SK-N-SH (cell line): ENCODE data around the gene TMEM213. TPM values are rescaled to one million over a fixed set of nuclear protein-coding genes. Genes with fewer than 3 reads are reported as not detected.

ENCODE experiments used
- CTCF ChIA-PET: fragments of 300-600, 350-600 bp; formaldehyde crosslinking; extraction: SDS; loops from one replicate; lab custom pipeline; 2021; lab: Yijun Ruan, JAX
- POLR2A ChIA-PET: fragments of 350-600 bp; sonication (Branson Sonifier 250); formaldehyde crosslinking; extraction: SDS; loops from one replicate; lab custom pipeline; 2020; ENCODE audit warnings: antibody characterized with exemption, inconsistent platforms; lab: Yijun Ruan, JAX
- DNase-seq: peaks from one replicate; pipeline ENCODE4 v3.0.0; 2012
- H2AFZ ChIP-seq: fragments of 200-600 bp; sonication (generic); 2 replicates; pipeline ENCODE4 v1.8.1; 2016; ENCODE audit warnings: antibody characterized with exemption, mild to moderate bottlenecking, low read depth
- H3F3A ChIP-seq: fragments of 200-600 bp; sonication (generic); replicated peaks from 2 replicates; pipeline ENCODE3; 2016; ENCODE audit warnings: antibody characterized with exemption, mild to moderate bottlenecking; ENCODE audit not compliant: insufficient read depth
- H3K27ac ChIP-seq, 2 experiments: fragments of 200-500 bp in 1 of 2; fragments of 200-600 bp in 1 of 2; sonication (Bioruptor generic) in 1 of 2; sonication (generic), shearing (Covaris generic) in 1 of 2; 2 replicates each; pipeline versions ENCODE4 v1.5.1 to v1.6.1; 2014 to 2016; ENCODE audit warnings: low read depth in 2 of 2, inconsistent platforms in 1 of 2, low read length in 1 of 2, mild to moderate bottlenecking in 1 of 2, mixed read lengths in 1 of 2
- H3K27me3 ChIP-seq: fragments of 200-600 bp; sonication (generic), shearing (Covaris generic); 2 replicates; pipeline ENCODE4 v1.6.1; 2016; ENCODE audit warnings: mixed run types; ENCODE audit not compliant: insufficient read depth
- H3K36me3 ChIP-seq, 2 experiments: fragments of 200-500 bp in 1 of 2; fragments of 200-600 bp in 1 of 2; sonication (Bioruptor generic) in 1 of 2; sonication (generic) in 1 of 2; replicated peaks in 1 of 2; 2 replicates each; pipeline versions ENCODE3 to v1.5.1; 2014 to 2016; ENCODE audit warnings: low read length in 1 of 2, mild to moderate bottlenecking in 1 of 2; ENCODE audit not compliant: insufficient read depth in 2 of 2, control insufficient read depth in 1 of 2
- H3K4me1 ChIP-seq, 2 experiments: fragments of 200-500 bp in 1 of 2; fragments of 200-600 bp in 1 of 2; sonication (Bioruptor generic) in 1 of 2; sonication (generic), shearing (Covaris generic) in 1 of 2; 2 replicates each; pipeline versions ENCODE4 v1.5.1 to v1.6.1; 2014 to 2016; ENCODE audit warnings: low read depth in 1 of 2, low read length in 1 of 2, mixed run types in 1 of 2; ENCODE audit not compliant: insufficient read depth in 2 of 2, control insufficient read depth in 1 of 2
- H3K4me2 ChIP-seq: fragments of 200-600 bp; sonication (generic), shearing (Covaris generic); 2 replicates; pipeline ENCODE4 v1.6.1; 2017; ENCODE audit warnings: mixed run types
- H3K4me3 ChIP-seq, 2 experiments: fragments of 200-500 bp in 1 of 2; fragments of 200-600 bp in 1 of 2; sonication (Bioruptor generic) in 1 of 2; sonication (generic), shearing (Covaris generic) in 1 of 2; 2 replicates each; pipeline versions ENCODE4 v1.5.1 to v1.8.1; 2014 to 2016; ENCODE audit warnings: low read depth in 2 of 2, inconsistent platforms in 1 of 2, low read length in 1 of 2, mild to moderate bottlenecking in 1 of 2, mixed read lengths in 1 of 2, moderate library complexity in 1 of 2
- H3K79me2 ChIP-seq: fragments of 200-600 bp; sonication (generic); 2 replicates; pipeline ENCODE4 v1.8.1; 2017; ENCODE audit warnings: mild to moderate bottlenecking; ENCODE audit not compliant: insufficient read depth
- H3K9ac ChIP-seq: fragments of 200-600 bp; sonication (generic); 2 replicates; pipeline ENCODE4 v1.6.1; 2017; ENCODE audit warnings: mixed run types
- H3K9me2 ChIP-seq: fragments of 200-600 bp; sonication (generic); 2 replicates; pipeline ENCODE4 v1.6.1; 2017; ENCODE audit warnings: mixed run types
- H3K9me3 ChIP-seq: fragments of 200-600 bp; sonication (generic); 2 replicates; pipeline ENCODE4 v1.6.1; 2017; ENCODE audit warnings: mixed run types, mild to moderate bottlenecking, moderate library complexity
- H4K20me1 ChIP-seq: fragments of 200-600 bp; sonication (generic); 2 replicates; pipeline ENCODE4 v1.6.1; 2017; ENCODE audit warnings: mild to moderate bottlenecking, mixed run types; ENCODE audit not compliant: insufficient read depth
- CHD2 ChIP-seq: fragments of 150-350 bp; IDR thresholded peaks from 2 replicates; pipeline ENCODE4 v1.6.1; 2018; ENCODE audit warnings: low read length; ENCODE audit not compliant: partially characterized antibody
- EP300 ChIP-seq, 2 experiments: IDR thresholded peaks; 2 replicates each; pipeline versions ENCODE4 v1.4.0 to v1.6.1; 2012; ENCODE audit warnings: borderline replicate concordance in 1 of 2, low read depth in 1 of 2, low read length in 1 of 2
- FOXJ3 ChIP-seq: sonication (generic); formaldehyde crosslinking; IDR thresholded peaks from 2 replicates; pipeline ENCODE4 v1.5.1; 2020; ENCODE audit warnings: mild to moderate bottlenecking, missing genetic modification reagents
- JUND ChIP-seq: IDR thresholded peaks from 2 replicates; pipeline ENCODE4 v1.4.0; 2012
- RCOR1 ChIP-seq: fragments of 150-350 bp; IDR thresholded peaks from 2 replicates; pipeline ENCODE4 v1.6.1; 2017; ENCODE audit warnings: antibody characterized with exemption, low read length
- REST ChIP-seq: IDR thresholded peaks from 2 replicates; pipeline ENCODE4 v1.6.1; 2012; ENCODE audit warnings: mild to moderate bottlenecking, low read depth, low read length, moderate library complexity
- RFX5 ChIP-seq: IDR thresholded peaks from 2 replicates; pipeline ENCODE4 v1.6.1; 2012; ENCODE audit warnings: mild to moderate bottlenecking, improper control_type of control experiment, low read length
- RXRA ChIP-seq: IDR thresholded peaks from 2 replicates; pipeline ENCODE4 v1.4.0; 2012; ENCODE audit warnings: low read depth, mild to moderate bottlenecking, borderline replicate concordance
- SIN3A ChIP-seq: IDR thresholded peaks from 2 replicates; pipeline ENCODE4 v1.6.1; 2012; ENCODE audit warnings: low read depth, mild to moderate bottlenecking, low read length, moderate library complexity, borderline replicate concordance
- TCF12 ChIP-seq: IDR thresholded peaks from 2 replicates; pipeline ENCODE4 v1.4.0; 2012
- ZBTB33 ChIP-seq: IDR thresholded peaks from 2 replicates; pipeline ENCODE4 v1.4.0; 2012; ENCODE audit warnings: low read depth, borderline replicate concordance
- WGBS: methylation state at CpG from one replicate; pipeline ENCODE4 v1.1.6; 2017; ENCODE audit warnings: low lambda C conversion rate; 5-methylcytosine and 5-hydroxymethylcytosine counted together
- polyA plus RNA-seq, 3 experiments: library from polyadenylated mRNA; depleted of rRNA; stranded (reverse); fragments of >200 nt; gene quantifications; 2 replicates each; pipeline ENCODE4 v1.2.3, GENCODE V29; 2012

The TMEM213 gene
- polyA plus RNA-seq, 1 of the 3 experiments (the other 2 are of a cell fraction): not detected

- DNase-seq: no peak
- Histone ChIP-seq H3K27ac (no peak overlapping the region), H3K9me3 (0 out of 2 replicates have a peak, but pooled peaks cover 3% of the 10 kb centered on the region), H3K79me2 (no peaks in the 10 kb centered on the region), H4K20me1 (no peaks in the 10 kb centered on the region), H3K9me2 (no peaks in the 10 kb centered on the region), H3K36me3 (no peaks in the 10 kb centered on the region), H3K9ac (no peak overlapping the region), H3K4me2 (peak overlapping the region; percentile 7; the same call in 1 of the 2 replicates), H3K4me1 (no peaks in the 10 kb centered on the region)
- CTCF ChIA-PET: no interaction called here
- no peak for TF ChIP-seq FOXJ3 (CRISPR knock-in tag)
- TF ChIP-seq RCOR1: no peak
- no peak for TF ChIP-seq EP300 (IDR thresholded peaks at IDR 0.05; ENCODE audit: borderline replicate concordance in 1 of 2, low read depth in 1 of 2, low read length in 1 of 2)
- TF ChIP-seq CHD2: no peak
- no peak for TF ChIP-seq SIN3A
- no peak for TF ChIP-seq RFX5
- TF ChIP-seq RXRA: no peak
- no peak for TF ChIP-seq REST
- no peak for TF ChIP-seq TCF12
- TF ChIP-seq ZBTB33: no peak
- no peak for TF ChIP-seq JUND
- TF ChIP-seq, all 33 proteins: peak for 0
- 17% methylated on average over 10 of the region's 10 CpGs for WGBS
- H3F3A ChIP-seq: no peaks in the 10 kb centered on the region
- no peak overlapping the region for H2AFZ ChIP-seq
- no peaks in the 10 kb centered on the region for H3K27me3 ChIP-seq
- H3K4me3 ChIP-seq: no peak overlapping the region; a peak in 1 of 4 replicates
- POLR2A ChIA-PET: no interaction called here
Observed at GRCh38 chr7:138785587-138786437, 12.0 kb upstream of the TMEM213 start.
